ENCODE results near the gene SYT2.
"Not testable (repeated sequence)": the region's sequence is repeated elsewhere in the genome, so short reads cannot be mapped to it uniquely, and the experiment has no call there.

The SYT2 gene

GRCh38 chr1:202638701-202639305 lies 71.5 kb downstream of the SYT2 start:
- DNase-seq, result not testable (repeated sequence)

GRCh38 chr1:202638019-202638700 lies 72.1 kb downstream of the SYT2 start:
- DNase-seq, result no peak

- not testable (repeated sequence) for DNase-seq
Measured at GRCh38 chr1:202637321-202638018, 72.8 kb downstream of the SYT2 start.

GRCh38 chr1:202636171-202636570 lies 74.1 kb downstream of the SYT2 start:
- DNase-seq, result not testable (repeated sequence)

GRCh38 chr1:202632241-202632640 lies 78.0 kb downstream of the SYT2 start:
- no peak for DNase-seq

GRCh38 chr1:202631076-202631923 lies 79.0 kb downstream of the SYT2 start:
- DNase-seq, result no peak

- no peak for DNase-seq
Measured at GRCh38 chr1:202630541-202630940, 79.7 kb downstream of the SYT2 start.

GRCh38 chr1:202630096-202630495 lies 80.2 kb downstream of the SYT2 start:
- DNase-seq, result not testable (repeated sequence)

- not testable (repeated sequence) for DNase-seq
Measured at GRCh38 chr1:202629257-202629811, 80.9 kb downstream of the SYT2 start.

- DNase-seq, result no peak
Measured at GRCh38 chr1:202628646-202629215, 81.5 kb downstream of the SYT2 start.

GRCh38 chr1:202627841-202628565 lies 82.3 kb downstream of the SYT2 start:
- no peak for DNase-seq

GRCh38 chr1:202627036-202627435 lies 83.2 kb downstream of the SYT2 start:
- peak; percentile 57 for DNase-seq

- DNase-seq, result peak; percentile 68
Measured at GRCh38 chr1:202625416-202626360, 84.6 kb downstream of the SYT2 start.

- DNase-seq, result no peak
Measured at GRCh38 chr1:202624781-202625108, 85.5 kb downstream of the SYT2 start.

GRCh38 chr1:202624088-202624780 lies 86.0 kb downstream of the SYT2 start:
- no peak for DNase-seq

- not testable (repeated sequence) for DNase-seq
Measured at GRCh38 chr1:202623476-202623875, 86.8 kb downstream of the SYT2 start.

GRCh38 chr1:202623075-202623474 lies 87.2 kb downstream of the SYT2 start:
- DNase-seq, result peak; percentile 50

GRCh38 chr1:202622388-202622787 lies 87.9 kb downstream of the SYT2 start:
- DNase-seq, result no peak

- DNase-seq, result no peak
Measured at GRCh38 chr1:202621446-202621845, 88.8 kb downstream of the SYT2 start.

GRCh38 chr1:202620036-202620435 lies 90.2 kb downstream of the SYT2 start:
- not testable (repeated sequence) for DNase-seq
